Heart left ventricle (tissue), 16 donors: ENCODE results near the gene TEKT1. TPM values are rescaled to one million over a fixed set of nuclear protein-coding genes. Genes with fewer than 3 reads are reported as not detected.
A peak's percentile ranks its signal among the peaks of the same experiment; 100 is the strongest.
"Not testable (repeated sequence)": the region's sequence is repeated elsewhere in the genome, so short reads cannot be mapped to it uniquely, and the experiment has no call there.

Source experiments
- ATAC-seq, 4 donors: fragments of 200-7000 bp; cut with Tn5 transposase; one replicate each; pipeline ENCODE4 v1.9.1; 2020 to 2022; ENCODE audit warnings: moderate library complexity in 4 of 4, mild to moderate bottlenecking in 3 of 4, moderate number of reproducible peaks in 1 of 4
- DNase-seq, 5 donors: peaks; one replicate each; pipeline ENCODE4 v3.0.0-alpha.2; 2020
- H3K27ac ChIP-seq, 12 donors: fragments of 200-600 bp; sonication (generic) in 4 of 12; one replicate each; pipeline versions ENCODE4 v1.5.0 to v1.8.0; 2016 to 2022; ENCODE audit warnings: mild to moderate bottlenecking in 2 of 12
- H3K27me3 ChIP-seq, 9 donors: fragments of 200-600 bp; sonication (generic) in 2 of 9; one replicate each; pipeline versions ENCODE4 v1.5.1 to v1.8.0; 2016 to 2022; ENCODE audit warnings: mild to moderate bottlenecking in 3 of 9
- H3K36me3 ChIP-seq, 9 donors: fragments of 200-600 bp; sonication (generic) in 2 of 9; one replicate each; pipeline versions ENCODE4 v1.5.0 to v1.8.0; 2018 to 2022; ENCODE audit warnings: mild to moderate bottlenecking in 2 of 9
- H3K4me1 ChIP-seq, 12 donors: fragments of 200-600 bp; sonication (generic) in 4 of 12; one replicate each; pipeline versions ENCODE4 v1.5.0 to v1.8.0; 2016 to 2022; ENCODE audit warnings: mild to moderate bottlenecking in 3 of 12
- H3K4me3 ChIP-seq, 12 donors: fragments of 200-600 bp; sonication (generic) in 4 of 12; one replicate each; pipeline versions ENCODE4 v1.5.0 to v1.8.0; 2017 to 2022; ENCODE audit warnings: mild to moderate bottlenecking in 9 of 12, moderate library complexity in 4 of 12
- H3K9me3 ChIP-seq, 12 donors: fragments of 200-600 bp; sonication (generic) in 4 of 12; one replicate each; pipeline versions ENCODE4 v1.5.0 to v1.8.0; 2016 to 2022; ENCODE audit warnings: mild to moderate bottlenecking in 1 of 12
- CTCF ChIP-seq, 12 donors: fragments of 200-600 bp; sonication (generic) in 4 of 12; IDR thresholded peaks; one replicate each; pipeline versions ENCODE4 v1.5.0 to v1.8.0; 2018 to 2022; ENCODE audit warnings: antibody characterized with exemption in 12 of 12, mild to moderate bottlenecking in 5 of 12
- POLR2A ChIP-seq, 2 donors: fragments of 450-650 bp; IDR thresholded peaks; one replicate each; pipeline ENCODE4 v1.6.1; 2017; ENCODE audit warnings: antibody characterized with exemption in 2 of 2, mild to moderate bottlenecking in 2 of 2, moderate library complexity in 2 of 2
- WGBS, 4 donors: extraction: QIAGEN DNeasy Blood & Tissue Kit in 2 of 4; methylation state at CpG; one replicate each; pipeline versions ENCODE4 v1.1.5 to v1.1.7; 2013 to 2018; 5-methylcytosine and 5-hydroxymethylcytosine counted together
- intact Hi-C, 10 donors: fragments of 100-400 bp; cut with DNase I; formaldehyde crosslinking; loops; one replicate each; pipeline versions ENCODE4 v1.11.1 to v1.14.2; 2022
- polyA plus RNA-seq, 2 donors: library from polyadenylated mRNA; stranded (reverse); fragments of 200-250 nt; gene quantifications; one replicate each; pipeline ENCODE4 v1.2.3, GENCODE V29; 2013
- total RNA-seq, 9 donors: library from RNA; depleted of rRNA in 2 of 9; stranded (reverse); fragments of >200 nt in 2 of 9; fragmentation: NEBNext Ultra II Directional in 3 of 9; extraction: Animal tissue kit (Norgen Biotek cat#: 25700) in 3 of 9; gene quantifications; one replicate each; pipeline versions ENCODE4 v1.1.0 to v1.2.4, GENCODE V29; 2016 to 2023
- donor health status: ischemic (EF 13 %, LVEDD 7.1; RV severe dilation, severe dysfunction).
- donor health status: healthy with polysubstance abuse.
- donor health status: DM: no; HTN: yes; CAD: no.
- donor health status: DM: no; HTN: no; CAD: no.
- donor health status: ischemic (EF 25% LVEDD 6.9; RV normal size, moderate dysfunction).
- donor health status: ischemic (EF 25% LVEDD 5.7; RV mildly dilated, moderate dysfunction).
- donor health status: healthy.
- donor health status: DM: yes; HTN: yes; CAD: no.
- donor health status: ischemic (EF 35%, LVEDD 5.7; RV mildly dilated, moderate dysfunction).
- donor health status: nonischemic (EF 11% LVEDD 7.7; RV severe dilation, severe dysfunction).
- donor health status: DM: yes; HTN: yes; CAD: no.
- donor health status: PGD.
- donor health status: ischemic (EF 29% LVEDD 5.4; RV normal size, mild dysfunction).
- donor health status: nonischemic (EF 23%, LVEDD 6.1; RV moderate dilation, normal function).

The TEKT1 gene
- total and polyA plus RNA-seq, 11 donors: not detected

- no peak overlapping the region for H3K4me3 ChIP-seq
- intact Hi-C loops: no loop called here
- DNase-seq (no peak), ATAC-seq (no peak)
- H3K9me3 ChIP-seq: no peaks in the 10 kb centered on the region
- H3K27me3 ChIP-seq: peaks cover 0 to 20% (median 0%) of the 10 kb centered on the region in 9 donors
- H3K27ac ChIP-seq: no peak overlapping the region
- no peaks in the 10 kb centered on the region for H3K36me3 ChIP-seq
- no peak for TF ChIP-seq POLR2A (IDR thresholded peaks at IDR 0.05)
- no peak for TF ChIP-seq CTCF (IDR thresholded peaks at IDR 0.05)
- H3K4me1 ChIP-seq: no peaks in the 10 kb centered on the region
- WGBS, 4 donors: 71 to 77% (median 74%) methylated on average over 6 of the region's 6 CpGs
These were observed 25.8 kb upstream of the TEKT1 start for GRCh38 chr17:6857336-6857735.

GRCh38 chr17:6856051-6856450 is 24.5 kb upstream of the TEKT1 start:
- no peaks in the 10 kb centered on the region for H3K9me3 ChIP-seq
- 78 to 84% (median 82%) methylated on average over 3 of the region's 3 CpGs for WGBS, 4 donors
- no peak for TF ChIP-seq POLR2A (IDR thresholded peaks at IDR 0.05)
- TF ChIP-seq CTCF (IDR thresholded peaks at IDR 0.05): no peak

GRCh38 chr17:6853764-6854442 is 22.4 kb upstream of the TEKT1 start:
- Histone ChIP-seq H3K4me3 (no peak overlapping the region), H3K4me1 (no peaks in the 10 kb centered on the region), H3K27ac (no peak overlapping the region), H3K27me3 (peaks cover 0 to 14% (median 0%) of the 10 kb centered on the region in 9 donors), H3K9me3 (no peaks in the 10 kb centered on the region), H3K36me3 (no peaks in the 10 kb centered on the region)
- intact Hi-C loops: no loop called here
- TF ChIP-seq POLR2A (IDR thresholded peaks at IDR 0.05) (no peak), CTCF (IDR thresholded peaks at IDR 0.05) (peak in 1 of 12 donors; percentile 11)
- WGBS, 4 donors: 17 to 25% (median 21%) methylated on average over 17 to 19 of the region's 19 CpGs
- ATAC-seq (no peak), DNase-seq (no peak)

More at GRCh38 chr17:6856051-6856450, 24.5 kb upstream of the TEKT1 start:
- no peaks in the 10 kb centered on the region for H3K36me3 ChIP-seq
- no peak overlapping the region for H3K4me3 ChIP-seq
- intact Hi-C loops: no loop called here
- no peaks in the 10 kb centered on the region for H3K4me1 ChIP-seq
- peaks cover 0 to 18% (median 0%) of the 10 kb centered on the region in 9 donors for H3K27me3 ChIP-seq
- ATAC-seq: no peak
- no peak for DNase-seq
- no peak overlapping the region for H3K27ac ChIP-seq

GRCh38 chr17:6848545-6849179 is 17.1 kb upstream of the TEKT1 start:
- peaks cover 0 to 16% (median 0%) of the 10 kb centered on the region in 9 donors for H3K27me3 ChIP-seq
- H3K4me1 ChIP-seq, ATAC-seq, H3K9me3 ChIP-seq, DNase-seq, H3K27ac ChIP-seq, H3K36me3 ChIP-seq, H3K4me3 ChIP-seq: not testable (repeated sequence)
- intact Hi-C loops: loop anchor here in 4 of 10 donors (5.0 to 10.0 kb wide), 3 partner anchors 156 to 184 kb away; no protein-coding TSS in a partner anchor
- 57 to 72% (median 65%) methylated on average over 4 to 7 of the region's 7 CpGs for WGBS, 4 donors

GRCh38 chr17:6846138-6846537 is 14.6 kb upstream of the TEKT1 start:
- ATAC-seq, H3K4me3 ChIP-seq, H3K9me3 ChIP-seq, H3K36me3 ChIP-seq, H3K27ac ChIP-seq, H3K4me1 ChIP-seq, DNase-seq: not testable (repeated sequence)
- intact Hi-C loops: loop anchor here in 4 of 10 donors (5.0 to 10.0 kb wide), 3 partner anchors 159 to 181 kb away; no protein-coding TSS in a partner anchor
- WGBS, 4 donors: 66 to 77% (median 66%) methylated on average over 6 of the region's 6 CpGs
- H3K27me3 ChIP-seq: peaks cover 0 to 23% (median 7%) of the 10 kb centered on the region in 9 donors

GRCh38 chr17:6844406-6844805 is 12.9 kb upstream of the TEKT1 start:
- 81 to 84% (median 82%) methylated on average over 4 of the region's 4 CpGs for WGBS, 4 donors
- not testable (repeated sequence) for ATAC-seq, DNase-seq, H3K36me3 ChIP-seq, H3K4me1 ChIP-seq, H3K9me3 ChIP-seq, H3K27ac ChIP-seq, H3K4me3 ChIP-seq
- intact Hi-C loops: loop anchor here in 5 of 10 donors (5.0 to 10.0 kb wide), 4 partner anchors 158 to 180 kb away; no protein-coding TSS in a partner anchor
- peaks cover 0 to 39% (median 5%) of the 10 kb centered on the region in 9 donors for H3K27me3 ChIP-seq
